Nephron progenitor cell (in vitro differentiated cells): Measurements from ENCODE around the gene NCOA5.

Source experiments
- DNase-seq: peaks from one replicate; pipeline ENCODE4 v3.0.0; 2021
- H3K27ac Mint-ChIP-seq: 2 replicates; pipeline ENCODE4 v1.8.0; 2021; ENCODE audit warnings: mild to moderate bottlenecking, moderate library complexity, mixed read lengths
- H3K27me3 Mint-ChIP-seq: 2 replicates; pipeline ENCODE4 v1.8.0; 2021; ENCODE audit warnings: mild to moderate bottlenecking, low read depth, mixed read lengths; ENCODE audit not compliant: poor library complexity
- H3K36me3 Mint-ChIP-seq: 2 replicates; pipeline ENCODE4 v1.8.0; 2021; ENCODE audit warnings: low read depth, mixed read lengths
- H3K4me1 Mint-ChIP-seq: 2 replicates; pipeline ENCODE4 v1.8.0; 2021; ENCODE audit warnings: mixed read lengths
- H3K4me3 Mint-ChIP-seq: 2 replicates; pipeline ENCODE4 v1.8.0; 2021; ENCODE audit warnings: mild to moderate bottlenecking, moderate library complexity, mixed read lengths
- H3K9me3 Mint-ChIP-seq: 2 replicates; pipeline ENCODE4 v1.8.0; 2021; ENCODE audit warnings: mild to moderate bottlenecking, moderate library complexity, mixed read lengths
- TF ChIP-seq, protein P1 (sequence below): fragments of 200-600 bp; sonication (generic); IDR thresholded peaks from 2 replicates; pipeline ENCODE4 v1.5.0; 2021; ENCODE audit warnings: antibody characterized with exemption

The NCOA5 gene

DNA sequence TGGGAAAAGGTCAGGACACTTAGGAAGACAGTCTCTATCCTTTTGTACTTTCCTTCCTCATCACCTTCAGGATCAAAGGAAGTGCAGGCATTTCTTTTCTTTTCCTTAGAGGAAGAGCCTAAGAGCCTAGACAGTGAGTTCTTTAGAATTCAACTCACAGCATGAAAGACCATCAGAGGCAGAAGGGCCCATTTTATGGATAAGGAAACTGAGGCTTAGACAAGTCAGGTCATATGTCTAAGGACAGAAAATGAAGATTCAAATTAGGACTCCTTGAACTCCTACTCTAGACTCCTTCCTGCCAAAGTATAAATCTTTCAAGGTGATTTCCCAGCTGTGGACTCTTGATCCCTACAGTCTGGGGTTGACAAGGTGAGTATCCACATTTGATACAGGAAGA, 39.9 kb downstream of the NCOA5 start:
- Mint-ChIP-seq H3K27me3 (peaks cover 83% of the 10 kb centered on the region), H3K27ac (no peak overlapping the region), H3K4me1 (no peaks in the 10 kb centered on the region), H3K9me3 (no peaks in the 10 kb centered on the region), H3K4me3 (no peak overlapping the region), H3K36me3 (no peaks in the 10 kb centered on the region)
- DNase-seq: no peak
- TF ChIP-seq, protein P1, sequence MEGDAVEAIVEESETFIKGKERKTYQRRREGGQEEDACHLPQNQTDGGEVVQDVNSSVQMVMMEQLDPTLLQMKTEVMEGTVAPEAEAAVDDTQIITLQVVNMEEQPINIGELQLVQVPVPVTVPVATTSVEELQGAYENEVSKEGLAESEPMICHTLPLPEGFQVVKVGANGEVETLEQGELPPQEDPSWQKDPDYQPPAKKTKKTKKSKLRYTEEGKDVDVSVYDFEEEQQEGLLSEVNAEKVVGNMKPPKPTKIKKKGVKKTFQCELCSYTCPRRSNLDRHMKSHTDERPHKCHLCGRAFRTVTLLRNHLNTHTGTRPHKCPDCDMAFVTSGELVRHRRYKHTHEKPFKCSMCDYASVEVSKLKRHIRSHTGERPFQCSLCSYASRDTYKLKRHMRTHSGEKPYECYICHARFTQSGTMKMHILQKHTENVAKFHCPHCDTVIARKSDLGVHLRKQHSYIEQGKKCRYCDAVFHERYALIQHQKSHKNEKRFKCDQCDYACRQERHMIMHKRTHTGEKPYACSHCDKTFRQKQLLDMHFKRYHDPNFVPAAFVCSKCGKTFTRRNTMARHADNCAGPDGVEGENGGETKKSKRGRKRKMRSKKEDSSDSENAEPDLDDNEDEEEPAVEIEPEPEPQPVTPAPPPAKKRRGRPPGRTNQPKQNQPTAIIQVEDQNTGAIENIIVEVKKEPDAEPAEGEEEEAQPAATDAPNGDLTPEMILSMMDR: no peak

DNA sequence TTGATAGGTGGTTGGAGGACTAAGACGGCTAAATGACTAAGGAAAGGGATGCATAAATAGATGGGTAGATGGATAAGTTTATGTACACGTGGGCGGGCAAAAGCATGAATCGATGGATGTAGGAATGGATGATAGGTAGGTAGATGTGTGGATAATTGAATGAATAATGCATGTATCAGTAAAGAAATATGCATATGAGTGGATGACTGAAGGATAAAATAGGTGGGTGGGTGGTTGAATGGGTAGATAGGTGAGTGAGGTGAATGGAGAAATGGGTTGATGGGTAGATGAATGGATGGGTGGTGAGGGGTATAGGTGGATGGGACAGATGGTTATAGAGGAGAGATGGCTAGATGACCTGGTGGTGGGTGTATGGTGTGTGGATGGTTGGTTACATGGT, 40.6 kb downstream of the NCOA5 start:
- no peaks in the 10 kb centered on the region for H3K9me3 Mint-ChIP-seq
- H3K36me3 Mint-ChIP-seq: no peaks in the 10 kb centered on the region
- H3K27ac Mint-ChIP-seq: no peak overlapping the region
- TF ChIP-seq, protein P1: no peak
- no peaks in the 10 kb centered on the region for H3K4me1 Mint-ChIP-seq
- DNase-seq: no peak
- H3K4me3 Mint-ChIP-seq: no peak overlapping the region
- H3K27me3 Mint-ChIP-seq: peaks cover 83% of the 10 kb centered on the region

DNA sequence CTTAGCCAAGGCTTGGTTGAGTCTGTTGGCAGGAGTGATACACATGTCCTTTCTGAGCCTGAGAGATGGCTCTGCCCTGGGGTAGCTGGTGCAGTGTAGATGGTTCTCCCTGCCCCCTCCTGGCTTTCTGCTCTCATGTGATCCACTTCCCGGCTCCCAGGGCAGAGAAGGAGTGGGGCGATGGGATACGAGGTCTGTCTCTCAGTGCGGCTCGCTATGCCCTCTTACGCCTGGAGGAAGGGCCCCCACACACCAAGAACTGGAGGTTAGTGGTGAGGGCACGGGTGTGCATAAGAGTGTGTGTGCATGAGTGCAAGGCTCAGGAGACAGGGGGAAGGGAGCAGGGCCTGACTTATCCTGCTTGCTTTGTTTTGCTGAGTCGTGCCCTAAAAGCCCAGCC, 41.9 kb downstream of the NCOA5 start:
- no peak overlapping the region for H3K4me3 Mint-ChIP-seq
- H3K36me3 Mint-ChIP-seq: no peaks in the 10 kb centered on the region
- H3K27me3 Mint-ChIP-seq: peaks cover 83% of the 10 kb centered on the region
- no peak for DNase-seq
- H3K27ac Mint-ChIP-seq: no peak overlapping the region
- TF ChIP-seq, protein P1: no peak
- no peaks in the 10 kb centered on the region for H3K4me1 Mint-ChIP-seq
- no peaks in the 10 kb centered on the region for H3K9me3 Mint-ChIP-seq

DNA sequence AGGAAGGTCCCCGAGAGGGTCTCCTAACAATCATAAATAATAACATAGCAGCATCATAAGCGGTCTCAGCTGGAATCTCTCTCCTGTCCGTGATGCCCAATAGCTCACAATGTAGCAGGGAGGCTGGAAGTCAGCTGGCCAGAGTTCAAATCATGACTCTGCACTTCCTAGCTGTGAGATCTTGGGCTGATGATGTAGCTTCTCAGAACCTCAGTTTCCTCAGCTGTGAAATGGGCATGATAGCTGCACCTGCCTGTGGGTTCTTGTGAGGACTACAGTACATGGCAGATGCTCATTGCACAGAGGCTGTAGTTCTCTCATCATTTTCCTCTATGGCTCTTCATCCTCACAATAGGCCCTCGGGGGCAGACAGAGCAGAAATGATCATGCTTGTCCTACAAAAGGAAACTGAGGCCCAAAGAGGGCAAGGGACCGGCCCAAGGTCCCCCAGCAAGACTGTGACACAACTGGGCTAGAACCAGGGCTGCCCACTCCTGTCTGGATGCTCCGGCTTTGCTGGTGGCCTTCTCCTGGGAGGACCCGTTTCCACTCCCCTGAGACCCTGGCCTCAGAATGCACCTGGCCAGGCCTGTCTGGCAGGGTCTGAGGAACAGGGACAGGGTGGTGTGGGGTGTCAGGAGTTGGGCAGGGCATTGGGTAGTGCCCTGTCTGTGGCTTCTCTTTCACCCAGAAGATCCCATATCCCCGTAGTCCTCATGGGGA, 43.0 kb downstream of the NCOA5 start:
- no peak overlapping the region for H3K4me3 Mint-ChIP-seq
- H3K36me3 Mint-ChIP-seq: no peaks in the 10 kb centered on the region
- TF ChIP-seq, protein P1: no peak
- DNase-seq: no peak
- H3K9me3 Mint-ChIP-seq: no peaks in the 10 kb centered on the region
- no peak overlapping the region for H3K27ac Mint-ChIP-seq
- H3K4me1 Mint-ChIP-seq: no peaks in the 10 kb centered on the region
- peaks cover 83% of the 10 kb centered on the region for H3K27me3 Mint-ChIP-seq

DNA sequence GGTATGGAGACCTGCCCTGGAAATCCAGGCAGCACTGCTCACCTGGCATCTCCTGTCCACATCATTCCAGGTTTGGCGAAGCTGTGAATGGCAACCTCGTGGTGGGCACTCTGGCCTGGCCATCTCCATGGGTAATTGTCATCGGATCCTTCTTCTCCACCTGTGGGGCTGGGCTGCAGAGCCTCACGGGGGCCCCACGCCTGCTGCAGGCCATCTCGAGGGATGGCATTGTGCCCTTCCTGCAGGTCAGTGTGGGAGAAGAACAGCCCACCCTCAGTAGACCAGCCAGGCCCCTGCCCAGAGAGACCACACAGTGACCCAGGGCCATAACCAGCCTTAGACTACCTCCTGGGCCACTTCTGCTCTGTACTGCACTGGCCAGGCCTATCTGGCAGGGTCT, 44.9 kb downstream of the NCOA5 start:
- H3K9me3 Mint-ChIP-seq: no peaks in the 10 kb centered on the region
- H3K4me3 Mint-ChIP-seq: no peak overlapping the region
- TF ChIP-seq, protein P1: no peak

DNA sequence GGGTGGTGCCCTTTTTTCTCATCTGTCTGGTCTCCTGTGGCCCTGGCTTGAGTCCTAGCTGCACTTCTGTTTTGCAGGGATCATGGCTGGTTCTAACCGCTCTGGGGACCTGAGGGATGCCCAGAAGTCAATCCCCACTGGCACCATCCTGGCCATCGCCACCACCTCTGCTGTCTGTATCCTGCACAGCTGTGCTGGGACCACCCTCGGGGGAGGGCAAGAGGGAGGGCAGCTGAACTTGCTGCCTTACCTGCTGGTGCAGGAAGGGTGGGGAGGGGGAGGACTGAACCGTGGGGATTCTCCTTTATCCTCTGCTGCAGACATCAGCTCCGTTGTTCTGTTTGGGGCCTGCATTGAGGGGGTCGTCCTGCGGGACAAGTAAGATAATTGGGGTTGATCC, 46.2 kb downstream of the NCOA5 start:
- Mint-ChIP-seq H3K4me3 (no peak overlapping the region), H3K27me3 (peaks cover 83% of the 10 kb centered on the region), H3K4me1 (no peaks in the 10 kb centered on the region), H3K27ac (no peak overlapping the region), H3K36me3 (no peaks in the 10 kb centered on the region), H3K9me3 (no peaks in the 10 kb centered on the region)
- TF ChIP-seq, protein P1: no peak
- no peak for DNase-seq

More for the DNA sequence above, 44.9 kb downstream of the NCOA5 start:
- H3K4me1 Mint-ChIP-seq: no peaks in the 10 kb centered on the region
- peaks cover 79% of the 10 kb centered on the region for H3K27me3 Mint-ChIP-seq
- H3K27ac Mint-ChIP-seq: no peak overlapping the region
- no peaks in the 10 kb centered on the region for H3K36me3 Mint-ChIP-seq
- no peak for DNase-seq
